GM12874 (cell line): Measurements from ENCODE around the gene PTPRN2.

Source experiments
- TF ChIP-seq, protein P1 (sequence below): IDR thresholded peaks from 2 replicates; pipeline ENCODE4 v1.5.1; 2011; ENCODE audit warnings: low read depth, mild to moderate bottlenecking, control low read depth, low read length, moderate library complexity; ENCODE audit not compliant: insufficient read depth

PTPRN2 gene

DNA sequence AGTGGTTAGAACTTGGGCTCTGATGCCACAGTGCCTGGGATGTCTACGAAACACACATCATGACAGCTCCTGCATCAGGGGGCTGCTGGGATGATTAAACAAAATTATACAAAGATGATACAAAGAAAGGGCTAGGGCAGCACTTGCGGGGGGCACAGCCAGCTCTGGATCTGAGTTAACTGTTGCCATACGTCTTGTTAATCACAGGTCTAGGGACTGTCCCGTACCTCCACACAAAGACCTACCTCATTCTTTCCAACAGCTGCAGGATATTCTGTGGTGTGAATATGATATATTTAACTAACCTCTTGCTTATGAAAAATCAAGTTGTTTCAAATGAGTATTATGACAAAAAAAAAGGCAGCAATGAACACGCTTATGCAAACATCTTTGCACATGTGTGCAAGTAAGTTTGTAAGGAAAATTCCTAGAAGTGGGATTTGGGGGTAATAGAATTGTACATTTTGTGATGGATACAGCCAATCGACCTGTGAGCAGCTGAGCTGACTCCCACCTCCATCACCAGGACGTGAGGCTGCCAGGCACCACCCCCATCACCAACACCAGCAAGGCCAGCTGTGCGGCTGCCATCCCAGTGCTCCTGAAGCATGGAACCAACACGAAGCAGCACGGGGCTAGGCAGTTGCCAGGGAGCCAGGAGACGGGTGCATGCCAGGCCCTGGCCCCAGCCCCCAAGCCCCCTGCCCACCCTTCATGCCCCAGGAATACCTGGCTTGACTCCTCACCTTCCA, 23.5 kb downstream of the PTPRN2 start:
- TF ChIP-seq, protein P1, sequence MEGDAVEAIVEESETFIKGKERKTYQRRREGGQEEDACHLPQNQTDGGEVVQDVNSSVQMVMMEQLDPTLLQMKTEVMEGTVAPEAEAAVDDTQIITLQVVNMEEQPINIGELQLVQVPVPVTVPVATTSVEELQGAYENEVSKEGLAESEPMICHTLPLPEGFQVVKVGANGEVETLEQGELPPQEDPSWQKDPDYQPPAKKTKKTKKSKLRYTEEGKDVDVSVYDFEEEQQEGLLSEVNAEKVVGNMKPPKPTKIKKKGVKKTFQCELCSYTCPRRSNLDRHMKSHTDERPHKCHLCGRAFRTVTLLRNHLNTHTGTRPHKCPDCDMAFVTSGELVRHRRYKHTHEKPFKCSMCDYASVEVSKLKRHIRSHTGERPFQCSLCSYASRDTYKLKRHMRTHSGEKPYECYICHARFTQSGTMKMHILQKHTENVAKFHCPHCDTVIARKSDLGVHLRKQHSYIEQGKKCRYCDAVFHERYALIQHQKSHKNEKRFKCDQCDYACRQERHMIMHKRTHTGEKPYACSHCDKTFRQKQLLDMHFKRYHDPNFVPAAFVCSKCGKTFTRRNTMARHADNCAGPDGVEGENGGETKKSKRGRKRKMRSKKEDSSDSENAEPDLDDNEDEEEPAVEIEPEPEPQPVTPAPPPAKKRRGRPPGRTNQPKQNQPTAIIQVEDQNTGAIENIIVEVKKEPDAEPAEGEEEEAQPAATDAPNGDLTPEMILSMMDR, result no peak

DNA sequence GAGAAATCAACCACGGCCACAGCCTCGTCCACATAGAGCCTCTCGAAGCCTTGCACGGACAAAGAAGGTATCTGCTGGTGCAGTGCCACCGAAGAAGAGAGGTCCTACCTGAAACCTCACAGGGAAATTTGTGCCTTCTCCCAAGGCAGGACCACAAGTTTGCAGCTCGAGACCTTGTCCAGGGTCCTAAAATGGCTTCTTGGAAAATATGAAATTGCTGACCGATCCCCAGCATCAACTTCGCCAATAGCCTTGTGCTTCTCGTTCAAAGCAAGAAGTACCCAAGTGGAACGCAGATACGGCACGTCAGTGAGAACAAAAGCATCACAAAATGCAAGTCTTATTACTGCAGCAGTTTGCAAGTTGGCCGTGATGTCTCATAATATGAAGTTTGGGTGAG, 24.6 kb downstream of the PTPRN2 start:
- TF ChIP-seq, protein P1, result no peak

DNA sequence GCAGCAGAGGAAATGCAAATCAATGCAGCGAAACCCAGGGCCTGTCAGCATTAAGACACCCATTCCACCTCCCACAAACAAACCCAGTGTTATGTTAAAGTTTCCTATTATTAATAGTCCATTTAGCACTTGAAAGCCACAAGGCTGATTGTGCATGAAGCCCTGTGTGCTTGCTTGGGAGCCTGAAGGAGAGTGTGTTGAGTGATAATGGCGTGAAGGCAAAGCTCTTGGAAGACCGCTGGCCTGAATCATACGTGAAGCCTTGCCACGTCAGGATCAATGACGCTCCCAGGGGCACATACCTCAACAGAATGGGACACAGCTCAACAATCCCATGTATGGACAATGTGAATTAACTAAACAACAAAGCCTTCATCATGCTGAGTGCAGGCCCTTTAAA, 25.1 kb downstream of the PTPRN2 start:
- TF ChIP-seq, protein P1, result no peak

DNA sequence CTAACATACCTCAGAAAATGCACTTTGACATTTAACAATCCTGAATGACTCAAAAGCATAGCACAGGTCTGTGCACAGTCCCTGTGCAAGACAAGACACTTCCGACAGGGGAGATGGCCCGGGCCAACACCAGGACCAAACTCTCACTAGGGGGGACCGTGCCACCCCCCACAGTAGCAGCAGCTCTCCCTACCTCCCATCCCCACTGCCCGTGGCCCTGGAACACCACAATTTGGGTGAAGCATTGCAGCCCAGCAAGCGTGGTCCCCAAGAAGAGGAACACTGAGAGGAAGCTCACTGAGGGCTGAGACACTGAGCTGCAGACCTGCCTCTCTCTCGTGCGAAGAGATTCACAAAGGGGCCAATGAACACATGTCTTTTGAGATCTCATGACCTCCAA, 26.0 kb downstream of the PTPRN2 start:
- TF ChIP-seq, protein P1, result no peak

DNA sequence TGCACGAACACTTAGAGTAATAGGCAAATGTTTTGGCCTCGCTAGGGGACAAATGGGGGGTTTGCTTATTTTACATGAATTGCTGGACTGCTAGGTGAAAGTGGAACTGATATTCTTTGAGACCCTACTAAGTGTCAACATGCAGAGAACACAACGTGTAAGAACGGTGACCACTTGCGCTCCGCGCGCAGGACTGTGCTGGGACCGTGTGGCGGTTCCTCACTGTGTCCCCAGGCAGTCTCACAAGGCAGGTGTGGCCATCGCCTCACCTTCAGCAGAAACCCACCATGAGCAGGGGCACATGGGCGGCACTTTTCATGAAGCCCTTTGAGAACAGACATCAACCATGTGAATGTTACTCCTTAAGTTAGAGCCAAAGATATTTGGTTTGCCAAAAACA, 27.2 kb downstream of the PTPRN2 start:
- TF ChIP-seq, protein P1, result no peak

DNA sequence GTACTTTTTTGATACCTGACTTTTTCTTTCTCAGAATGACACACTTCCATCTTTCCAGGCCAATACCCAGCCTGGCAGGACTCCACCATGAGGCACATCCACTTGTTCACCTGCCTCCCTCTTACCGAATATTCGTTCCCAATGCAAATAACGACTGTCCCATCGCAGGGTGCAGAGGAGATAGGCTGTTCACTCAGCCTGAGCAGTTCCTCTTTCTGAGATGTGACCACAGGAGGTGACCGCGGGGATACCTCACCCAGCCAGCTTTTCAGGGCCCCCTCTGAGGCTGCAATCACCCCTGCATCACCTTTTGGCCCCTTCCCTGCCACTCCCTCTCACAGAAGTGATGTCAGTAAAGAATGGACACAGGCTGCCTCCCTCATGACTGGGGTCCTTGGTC, 28.3 kb downstream of the PTPRN2 start:
- TF ChIP-seq, protein P1, result no peak

DNA sequence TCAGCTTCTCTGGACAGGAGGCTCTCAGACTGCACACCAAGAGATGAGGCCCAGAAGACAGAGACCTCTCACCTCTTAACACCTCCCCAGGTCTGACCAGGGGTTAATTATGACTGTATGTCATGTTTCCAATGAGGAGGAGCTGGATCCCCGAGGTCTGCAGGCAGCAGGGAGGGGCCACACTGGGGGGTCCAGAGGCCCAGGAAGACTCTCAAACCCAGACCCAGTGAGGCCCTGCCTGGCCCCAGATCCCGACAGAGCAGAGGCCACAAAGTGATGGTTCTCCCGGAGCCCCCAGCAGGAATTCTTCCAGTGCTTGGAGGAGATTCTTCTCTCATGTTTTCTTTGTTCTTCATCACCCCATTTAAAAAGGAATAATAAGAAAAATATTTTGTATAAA, 28.8 kb downstream of the PTPRN2 start:
- TF ChIP-seq, protein P1, result no peak

DNA sequence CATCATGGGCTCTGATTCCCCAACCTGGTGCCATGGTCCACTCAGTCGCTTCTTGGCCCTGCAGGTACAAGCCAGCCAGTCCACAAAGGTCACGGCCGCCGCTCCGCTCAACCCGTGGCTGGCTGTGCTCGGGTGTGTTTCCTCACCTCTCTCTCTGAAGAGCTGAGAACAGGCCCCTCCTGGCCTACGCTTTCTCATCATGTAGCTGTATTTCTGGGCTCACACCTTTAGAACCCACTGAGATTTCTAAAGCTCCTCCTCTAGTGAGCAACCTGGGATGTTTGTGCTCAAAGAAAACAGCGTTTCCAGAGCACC, 30.2 kb downstream of the PTPRN2 start:
- TF ChIP-seq, protein P1, result no peak
